Activated T-helper 9 cell treated with anti-CD3 and anti-CD28 coated beads, Interleukin-2, amount 50 U/mL, for 16 hours (primary cell): ENCODE data around the gene SLC25A13.
"Not testable (repeated sequence)": the region's sequence is repeated elsewhere in the genome, so short reads cannot be mapped to it uniquely, and the experiment has no call there.

ENCODE experiments used
- DNase-seq: peaks from one replicate; pipeline ENCODE4 v3.0.0-alpha.2; 2020; ENCODE audit warnings: low read depth

Gene SLC25A13

GRCh38 chr7:96297876-96298275, 24.0 kb downstream of the SLC25A13 start:
- DNase-seq: no peak

DNA sequence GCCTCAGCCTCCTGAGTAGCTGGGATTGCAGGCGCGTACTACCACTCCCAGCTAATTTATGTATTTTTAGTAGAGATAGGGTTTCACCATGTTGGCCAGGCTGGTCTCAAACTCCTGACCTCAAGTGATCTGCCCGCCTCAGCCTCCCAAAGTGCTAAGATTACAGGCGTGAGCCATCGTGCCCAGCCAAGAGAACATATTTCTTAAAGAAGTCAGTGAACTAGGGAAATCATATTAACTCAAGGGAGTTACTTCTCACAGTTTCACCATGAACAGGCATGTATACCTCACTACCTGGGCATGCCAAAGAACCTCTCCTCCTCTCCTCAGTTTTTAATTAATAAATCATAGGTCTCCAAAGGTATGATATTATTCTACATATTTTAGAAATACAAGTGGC, 24.5 kb downstream of the SLC25A13 start:
- not testable (repeated sequence) for DNase-seq

- not testable (repeated sequence) for DNase-seq
Measured at GRCh38 chr7:96293911-96294310, 28.0 kb downstream of the SLC25A13 start.

DNA sequence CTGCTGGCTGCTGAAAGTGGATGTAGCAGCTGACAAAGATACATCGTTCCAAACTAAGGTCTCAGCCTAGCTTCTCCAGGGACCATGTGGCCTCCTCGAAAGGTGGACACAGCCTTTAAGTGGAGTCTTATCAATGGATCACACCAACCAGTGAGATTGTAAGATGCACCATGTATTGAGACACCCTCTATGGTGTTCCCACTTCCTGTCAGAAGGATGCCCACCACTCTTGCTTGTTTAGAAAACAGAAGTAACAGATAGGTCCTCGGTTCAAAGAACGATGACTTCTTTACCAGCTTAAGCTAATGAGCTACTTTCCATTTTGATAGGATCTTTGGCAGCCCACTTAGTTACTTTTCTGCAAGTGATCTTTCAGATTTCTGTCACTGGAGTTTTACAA, 34.3 kb downstream of the SLC25A13 start:
- no peak for DNase-seq

DNA sequence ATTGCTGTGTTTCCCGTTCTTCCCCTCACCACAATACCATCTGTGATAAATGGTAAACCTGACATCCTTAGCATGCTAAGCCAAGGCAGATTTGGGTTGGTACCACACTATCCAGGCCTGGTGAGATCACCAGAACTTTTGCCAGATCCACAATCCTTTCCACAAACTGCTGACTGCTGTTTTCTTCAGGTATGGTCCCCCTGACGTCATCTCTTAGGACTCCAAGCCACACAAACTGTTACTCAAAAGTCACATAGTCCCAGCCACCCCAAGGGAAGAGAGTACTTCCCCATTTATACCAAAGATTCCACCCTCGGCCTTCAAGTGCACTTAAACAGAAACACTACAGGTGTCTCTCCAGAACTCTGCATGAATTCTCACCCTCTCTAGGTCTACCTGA, 34.8 kb downstream of the SLC25A13 start:
- no peak for DNase-seq

GRCh38 chr7:96285579-96285978, 36.3 kb downstream of the SLC25A13 start:
- no peak for DNase-seq

DNA sequence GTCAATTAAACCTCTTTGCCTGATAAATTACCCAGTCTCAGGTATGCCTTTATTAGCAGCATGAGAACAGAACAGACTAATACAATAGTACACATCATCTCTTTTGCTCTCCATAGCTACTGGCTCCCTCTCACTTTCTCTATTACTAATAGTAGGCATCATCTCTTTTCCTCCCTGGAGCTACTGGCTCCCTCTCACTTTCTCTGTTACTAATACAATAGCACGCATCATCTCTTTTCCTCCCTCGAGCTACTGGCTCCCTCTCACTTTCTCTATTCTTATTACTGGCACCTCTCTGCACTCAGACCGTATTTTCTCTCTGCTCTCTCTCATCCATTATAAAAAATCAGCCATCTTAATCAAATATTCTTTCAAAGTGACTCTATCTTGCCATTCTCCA, 37.1 kb downstream of the SLC25A13 start:
- no peak for DNase-seq

GRCh38 chr7:96284240-96284639, 37.7 kb downstream of the SLC25A13 start:
- no peak for DNase-seq

GRCh38 chr7:96282835-96283234, 39.1 kb downstream of the SLC25A13 start:
- no peak for DNase-seq

DNA sequence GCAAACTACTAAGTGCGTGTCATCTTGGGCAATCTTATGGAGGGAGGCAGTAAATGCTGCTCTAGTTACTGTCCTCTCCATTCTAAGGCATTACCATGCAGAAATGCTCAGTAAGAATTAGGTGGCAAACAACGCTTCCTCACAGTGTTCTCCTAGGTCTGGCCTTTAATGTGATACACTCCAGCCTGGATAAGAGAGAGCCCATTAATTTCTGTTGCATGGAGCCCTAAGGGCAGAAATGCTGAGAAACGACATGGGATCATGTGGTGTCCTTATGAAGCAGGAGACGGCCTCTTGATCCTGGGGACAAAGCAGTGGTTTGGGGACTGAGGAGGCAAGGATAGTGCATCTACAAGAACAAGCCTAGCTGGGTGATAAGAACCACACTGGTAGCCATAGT, 44.0 kb downstream of the SLC25A13 start:
- no peak for DNase-seq

DNA sequence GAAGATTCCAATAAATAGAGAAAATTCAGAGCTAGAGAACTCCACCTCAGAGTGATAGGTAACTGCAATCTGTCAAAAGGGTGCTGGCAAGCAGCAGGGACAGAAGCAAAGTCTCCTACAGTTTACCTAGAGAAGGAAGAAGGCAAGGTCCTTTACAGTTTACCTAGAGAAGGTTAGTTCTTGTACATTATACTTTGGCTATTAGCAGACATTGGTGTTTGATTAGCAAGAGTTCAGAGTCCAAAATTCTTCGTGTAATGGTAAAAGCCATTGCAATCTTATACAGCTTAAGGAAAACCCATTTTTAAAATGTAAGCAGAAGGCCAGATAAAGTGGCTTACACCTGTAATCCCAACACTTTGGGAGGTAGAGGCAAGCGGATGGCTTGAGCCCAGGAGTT, 45.9 kb downstream of the SLC25A13 start:
- DNase-seq: no peak

GRCh38 chr7:96273716-96274115, 48.2 kb downstream of the SLC25A13 start:
- no peak for DNase-seq

GRCh38 chr7:96269246-96269994, 52.5 kb downstream of the SLC25A13 start:
- no peak for DNase-seq

DNA sequence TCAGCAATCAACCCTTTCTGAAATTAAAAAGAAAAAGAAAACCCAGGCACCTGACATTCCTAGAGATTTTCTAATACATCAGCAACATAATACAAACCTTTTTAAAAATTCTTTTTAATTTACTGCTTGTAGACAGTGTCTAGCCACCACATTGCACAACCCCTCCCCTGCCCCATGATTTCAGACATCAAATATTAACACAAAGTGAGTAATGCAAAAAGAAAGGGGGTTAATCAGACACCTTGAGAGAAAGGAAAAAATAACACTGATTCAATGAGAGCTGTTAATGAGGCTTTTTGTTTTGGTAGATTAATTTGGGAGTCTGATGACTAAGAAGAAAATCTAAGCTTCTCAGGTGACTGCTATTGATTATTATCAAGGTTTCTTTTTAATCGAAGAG, 55.3 kb downstream of the SLC25A13 start:
- no peak for DNase-seq

- no peak for DNase-seq
Measured at GRCh38 chr7:96266015-96266414, 55.9 kb downstream of the SLC25A13 start.

DNA sequence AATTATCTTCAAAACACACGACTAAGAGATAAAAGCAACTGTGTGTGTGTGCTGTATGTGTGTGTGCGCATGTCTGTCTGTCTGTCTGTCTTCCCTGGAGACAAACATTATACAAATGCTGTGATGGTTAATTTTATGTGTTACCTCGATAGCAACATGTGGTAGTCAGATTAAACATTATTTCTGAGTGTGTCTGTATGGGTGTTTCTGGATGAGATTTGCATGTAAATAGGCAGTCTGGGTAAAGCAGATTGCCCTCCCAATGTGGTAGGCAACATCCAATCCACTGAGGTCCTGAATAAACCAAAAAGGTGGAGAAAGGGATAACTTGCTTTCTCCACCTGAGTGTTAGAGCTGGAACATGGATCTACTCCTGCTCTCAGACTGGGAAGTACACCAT, 67.9 kb downstream of the SLC25A13 start:
- no peak for DNase-seq

GRCh38 chr7:96253441-96253840, 68.5 kb downstream of the SLC25A13 start:
- no peak for DNase-seq

DNA sequence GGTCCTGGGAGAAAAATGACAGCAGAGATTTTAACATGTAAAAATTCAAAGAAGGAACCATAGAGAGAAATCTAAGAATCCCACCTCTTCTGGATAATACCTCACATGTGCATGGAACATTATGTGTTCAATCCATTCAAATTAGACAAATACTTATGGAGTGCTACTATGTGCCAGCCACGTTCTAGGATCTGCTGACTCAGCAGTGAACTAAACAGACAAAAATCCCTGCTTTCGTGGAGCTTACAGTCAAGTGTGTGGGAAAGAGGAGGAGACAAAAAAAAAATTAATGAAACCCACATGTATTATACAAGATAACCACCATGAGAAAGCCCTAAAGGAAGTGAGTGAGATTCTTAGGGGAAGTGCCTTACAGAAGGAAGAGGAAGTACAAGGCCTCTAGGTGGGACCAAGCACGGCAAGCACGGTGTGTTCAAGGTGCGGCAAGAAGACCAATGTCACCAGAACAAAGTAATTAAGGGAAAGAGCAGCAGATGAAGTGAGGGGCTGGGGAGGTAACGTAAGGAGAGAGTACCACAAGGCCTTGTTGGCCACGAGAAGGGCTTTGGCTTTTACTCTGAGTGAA, 71.0 kb downstream of the SLC25A13 start:
- no peak for DNase-seq

DNA sequence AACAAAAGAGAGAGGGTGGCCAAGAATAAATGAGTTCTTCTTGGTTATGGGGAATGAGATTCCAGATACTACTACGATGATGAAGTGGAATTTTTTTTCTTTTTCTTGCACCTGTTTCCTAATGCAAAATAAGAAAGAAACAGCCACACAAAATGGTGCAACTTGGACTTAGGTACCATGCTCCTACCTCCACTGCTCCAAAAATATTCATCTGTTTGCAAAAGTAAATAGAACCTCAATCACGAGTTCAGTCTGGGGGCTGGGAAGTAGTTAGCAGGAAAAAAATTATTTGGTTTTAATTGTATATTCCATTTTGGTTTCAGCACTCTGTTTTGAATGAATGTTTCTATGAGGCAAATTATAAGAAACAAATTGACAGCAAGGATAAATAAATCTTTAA, 73.5 kb downstream of the SLC25A13 start:
- DNase-seq: no peak

DNA sequence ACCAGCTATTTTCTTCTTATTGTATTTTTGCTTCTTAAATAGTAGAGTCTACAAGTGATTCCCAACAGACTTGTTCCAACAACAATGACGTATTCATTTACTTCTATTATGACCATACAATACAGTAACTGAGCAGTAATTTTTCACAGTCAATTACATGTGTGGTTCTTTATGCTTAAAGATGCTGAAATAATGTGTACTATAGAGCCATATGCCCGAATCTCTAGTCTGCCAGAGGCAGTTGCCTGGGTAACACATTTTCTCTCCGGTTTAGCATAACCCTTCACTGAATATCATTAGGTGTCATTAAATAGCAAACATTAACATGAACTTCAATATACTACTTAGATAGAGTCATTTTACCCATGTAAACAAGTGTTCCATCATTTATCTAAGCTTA, 75.0 kb downstream of the SLC25A13 start:
- DNase-seq: no peak

- no peak for DNase-seq
Measured at GRCh38 chr7:96244992-96245292, 77.0 kb downstream of the SLC25A13 start.

- DNase-seq: no peak
Measured at GRCh38 chr7:96244244-96244991, 77.5 kb downstream of the SLC25A13 start.

DNA sequence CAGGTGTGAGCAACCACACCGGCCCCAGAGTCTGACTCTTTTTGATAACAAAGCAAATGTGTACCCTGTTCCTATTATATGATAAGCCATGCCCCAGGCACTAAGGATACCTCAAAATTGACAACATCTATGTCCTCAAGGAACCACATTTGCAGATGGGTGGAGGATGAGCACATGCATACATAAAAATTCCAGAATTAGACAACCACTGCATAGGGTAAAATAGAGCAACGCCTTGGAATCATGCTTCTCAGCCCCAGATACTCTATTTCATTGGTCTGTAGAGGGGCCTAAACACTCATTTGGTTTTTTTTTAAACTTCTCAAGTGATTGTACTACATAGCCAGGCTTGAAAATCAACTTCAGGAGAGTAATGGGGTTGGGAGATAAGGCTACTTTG, 78.7 kb downstream of the SLC25A13 start:
- DNase-seq: no peak

DNA sequence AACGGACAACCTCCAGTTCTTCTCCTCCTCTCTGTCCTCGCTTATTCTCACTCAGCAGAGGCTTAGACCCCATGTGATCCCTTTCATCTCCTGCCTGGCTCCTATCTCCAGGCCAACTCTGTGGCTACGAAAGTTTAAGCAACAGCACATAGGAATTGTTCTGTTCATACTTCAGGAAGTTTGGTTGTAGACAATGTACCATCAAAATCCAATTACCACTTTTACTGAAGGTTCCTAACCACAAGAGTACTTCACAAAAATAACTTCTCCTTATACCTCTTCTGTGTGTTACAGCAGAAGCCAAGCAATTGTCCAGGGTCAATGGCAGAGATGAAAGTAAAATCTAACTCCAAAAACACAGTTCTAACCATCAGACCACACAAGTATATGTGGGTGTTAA, 80.0 kb downstream of the SLC25A13 start:
- DNase-seq: no peak
